NAMALWA (cell line): ENCODE measurements around the gene CHCT1.
"Not testable (repeated sequence)": the region's sequence is repeated elsewhere in the genome, so short reads cannot be mapped to it uniquely, and the experiment has no call there.

Experiments used
- DNase-seq: peaks from one replicate; pipeline ENCODE4 v3.0.0-alpha.2; 2015; ENCODE audit warnings: low spot score

Gene CHCT1

DNA sequence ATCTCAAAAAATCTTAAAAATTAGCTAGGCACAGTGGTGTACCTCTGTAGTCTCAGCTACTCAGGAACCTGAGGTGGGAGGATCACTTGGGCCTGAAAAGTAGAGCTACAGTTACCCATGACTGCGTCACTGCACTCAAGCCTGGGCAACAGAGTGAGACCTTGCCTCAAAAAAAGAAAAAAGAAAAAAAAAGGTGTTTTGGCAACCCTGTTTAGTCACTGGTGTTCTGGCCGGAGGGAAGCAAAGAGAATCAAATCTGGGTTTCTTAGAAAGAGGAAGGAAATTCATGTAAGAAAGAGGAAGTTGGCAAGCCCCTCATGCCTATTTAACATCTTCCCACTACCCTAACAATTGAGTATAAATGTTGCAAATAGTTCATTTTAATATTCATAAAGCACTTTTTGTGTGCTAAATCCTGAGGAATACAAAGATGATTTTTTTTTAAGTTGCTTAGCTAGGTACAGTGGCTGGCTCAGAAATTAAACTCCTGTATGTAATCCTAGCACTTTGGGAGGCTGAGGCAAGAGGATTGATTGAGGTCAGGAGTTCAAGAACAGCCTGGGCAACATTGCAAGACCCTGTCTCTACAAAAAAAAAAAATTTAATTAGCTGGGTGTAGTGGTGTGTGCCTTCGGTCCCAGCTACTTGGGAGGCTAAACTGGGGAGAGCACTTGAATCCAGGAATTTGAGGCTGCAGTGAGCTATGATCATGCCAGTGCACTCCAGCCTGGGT, 23.9 kb upstream of the CHCT1 start:
- DNase-seq, result peak; percentile 88

- DNase-seq, result no peak
Observed at GRCh38 chr17:60401819-60402218, 20.5 kb upstream of the CHCT1 start.

GRCh38 chr17:60403523-60403810, 18.8 kb upstream of the CHCT1 start:
- DNase-seq, result no peak

DNA sequence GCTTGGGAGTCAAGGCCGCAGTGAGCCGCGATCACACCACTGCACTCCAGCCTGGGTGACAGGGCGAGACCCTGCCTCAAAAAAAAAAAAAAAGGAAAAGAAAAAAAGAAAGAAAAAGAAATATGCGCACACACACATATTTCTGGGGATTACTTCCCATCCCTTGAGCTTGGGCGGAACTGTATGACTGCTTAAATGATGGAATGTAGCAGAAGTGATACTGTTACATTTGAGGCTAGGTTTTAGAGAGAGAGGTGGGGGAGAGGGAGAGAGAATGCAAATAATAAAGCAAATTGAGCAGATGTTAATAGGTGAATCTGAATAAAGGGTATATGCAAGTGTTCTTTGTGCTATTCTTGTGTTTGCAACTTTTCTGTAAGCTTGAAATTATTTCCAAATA, 18.3 kb upstream of the CHCT1 start:
- DNase-seq, result no peak

DNA sequence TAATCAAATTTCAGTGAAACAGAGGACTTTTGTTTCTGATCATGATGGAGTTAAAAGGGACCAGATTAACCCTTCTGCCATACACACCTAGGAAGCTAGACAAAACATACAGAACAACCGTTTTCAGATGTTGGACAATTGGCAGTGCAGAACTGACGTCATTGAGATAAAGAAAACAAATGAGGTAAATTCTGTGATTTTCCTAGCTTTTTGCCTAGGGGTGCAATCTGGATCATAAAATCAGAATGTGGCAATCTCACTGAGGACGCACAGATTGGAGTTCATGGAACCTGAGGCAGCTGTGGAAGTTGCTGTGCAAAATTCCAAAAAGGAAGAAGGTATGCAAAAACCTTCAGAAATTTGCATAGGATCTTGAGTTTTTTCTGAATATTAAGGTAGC, 15.4 kb upstream of the CHCT1 start:
- no peak for DNase-seq

GRCh38 chr17:60410001-60410400, 12.3 kb upstream of the CHCT1 start:
- no peak for DNase-seq

DNA sequence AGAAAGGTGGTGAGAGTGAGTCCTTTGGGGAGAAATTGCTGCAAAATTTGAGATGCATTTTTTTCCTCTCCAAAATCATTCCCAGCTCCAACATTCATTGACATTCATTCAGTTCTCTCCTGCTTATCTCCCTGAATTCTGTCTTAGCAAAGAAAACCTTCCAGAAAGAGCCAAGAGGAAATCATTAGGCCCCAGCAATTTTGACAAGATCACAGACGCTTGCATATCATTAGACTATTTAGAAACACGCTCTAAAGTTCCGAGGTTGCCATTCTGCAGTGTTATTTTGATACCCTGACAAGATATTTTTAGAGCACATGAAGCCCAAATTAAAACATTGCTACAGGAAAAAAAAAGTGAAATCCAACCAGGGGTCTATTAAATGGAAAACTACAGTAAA, 9.6 kb upstream of the CHCT1 start:
- DNase-seq, result no peak

DNA sequence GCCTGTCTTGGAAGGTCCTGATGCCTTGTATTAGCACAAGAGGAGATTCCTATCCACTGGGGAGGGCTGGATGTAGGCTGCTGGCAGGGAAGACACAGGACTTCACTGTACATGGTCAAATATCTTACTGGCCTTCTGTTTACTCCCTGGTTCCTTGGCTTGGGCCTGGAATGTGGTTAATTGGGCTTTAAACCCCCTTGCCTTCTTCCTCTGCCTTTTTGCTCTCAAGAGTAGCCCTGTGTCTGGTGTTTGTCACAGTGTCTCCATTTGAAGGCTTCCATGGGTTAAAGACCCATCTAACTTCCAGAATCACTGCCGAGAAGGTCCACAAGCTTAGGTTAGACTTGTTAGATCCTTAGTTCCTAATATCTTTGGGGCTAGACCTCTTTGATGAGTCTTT, 7.1 kb upstream of the CHCT1 start:
- DNase-seq, result no peak

DNA sequence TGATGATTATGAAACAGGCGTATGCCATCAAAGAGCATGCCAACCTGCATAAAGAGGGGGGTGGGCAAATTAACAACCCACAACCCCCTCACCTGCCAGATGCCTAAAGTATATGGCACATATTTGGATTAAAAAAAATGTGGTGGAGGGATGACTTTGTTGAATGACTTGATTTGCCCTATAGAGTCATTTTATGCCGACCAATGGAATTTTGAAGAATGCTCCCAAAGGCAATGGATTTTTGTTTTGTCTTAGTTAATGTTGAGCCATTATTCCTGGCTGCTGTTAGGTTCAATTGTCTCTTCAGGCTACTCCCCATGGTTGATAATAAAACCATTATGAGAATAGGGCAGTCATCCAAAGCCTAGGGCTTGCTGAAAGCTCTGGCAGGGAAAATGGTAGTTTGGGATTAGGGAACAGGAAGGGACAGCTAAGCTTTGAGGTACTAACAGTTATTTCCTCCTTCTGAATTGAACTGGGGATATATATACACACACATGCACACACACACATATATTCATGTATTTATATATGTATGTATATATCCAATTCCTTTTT, 5.8 kb upstream of the CHCT1 start:
- DNase-seq, result no peak

GRCh38 chr17:60419003-60419402, 3.3 kb upstream of the CHCT1 start:
- not testable (repeated sequence) for DNase-seq

GRCh38 chr17:60419875-60420274, 2.4 kb upstream of the CHCT1 start:
- DNase-seq, result not testable (repeated sequence)

GRCh38 chr17:60421273-60422161, 772 bp upstream of the CHCT1 start:
- DNase-seq, result peak; percentile 86

DNA sequence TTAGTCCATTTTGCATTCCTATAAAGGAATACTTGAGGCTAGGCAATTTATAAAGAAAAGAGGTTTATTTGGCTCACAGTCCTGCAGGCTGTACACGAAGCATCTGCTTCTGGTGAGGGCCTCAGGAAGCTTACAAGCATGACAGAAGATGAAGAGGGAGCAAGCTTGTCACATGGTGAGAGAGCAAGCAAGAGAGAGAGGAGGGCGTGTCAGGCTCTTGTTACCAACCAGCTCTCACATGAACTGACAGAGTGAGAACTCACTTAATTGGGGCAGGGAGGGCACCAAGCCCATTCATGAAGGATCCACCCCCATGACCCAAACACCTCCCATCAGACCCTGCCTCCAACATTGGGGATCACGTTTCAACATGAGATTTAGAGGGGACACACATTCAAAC, 1.6 kb downstream of the CHCT1 start:
- no peak for DNase-seq

GRCh38 chr17:60425626-60426025, 3.3 kb downstream of the CHCT1 start:
- DNase-seq, result no peak

- DNase-seq, result no peak
Observed at GRCh38 chr17:60426596-60426995, 4.3 kb downstream of the CHCT1 start.

DNA sequence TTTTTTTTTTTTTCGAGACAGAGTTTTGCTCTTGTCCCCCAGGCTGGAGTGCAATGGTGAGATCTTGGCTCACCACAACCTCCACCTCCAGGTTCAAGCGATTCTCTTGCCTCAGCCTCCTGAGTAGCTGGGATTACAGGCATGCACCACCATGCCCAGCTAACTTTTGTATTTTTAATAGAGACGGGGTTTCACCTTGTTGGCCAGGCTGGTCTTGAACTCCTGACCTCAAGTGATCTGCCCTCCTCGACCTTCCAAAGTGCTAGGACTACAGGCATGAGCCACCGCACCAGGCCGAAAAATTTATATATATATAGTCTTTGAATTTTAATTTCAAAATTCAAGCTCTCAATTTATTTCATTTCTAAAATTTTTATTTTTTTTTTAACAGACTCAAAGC, 6.2 kb downstream of the CHCT1 start:
- not testable (repeated sequence) for DNase-seq

- not testable (repeated sequence) for DNase-seq
Observed at GRCh38 chr17:60430561-60430960, 8.3 kb downstream of the CHCT1 start.

DNA sequence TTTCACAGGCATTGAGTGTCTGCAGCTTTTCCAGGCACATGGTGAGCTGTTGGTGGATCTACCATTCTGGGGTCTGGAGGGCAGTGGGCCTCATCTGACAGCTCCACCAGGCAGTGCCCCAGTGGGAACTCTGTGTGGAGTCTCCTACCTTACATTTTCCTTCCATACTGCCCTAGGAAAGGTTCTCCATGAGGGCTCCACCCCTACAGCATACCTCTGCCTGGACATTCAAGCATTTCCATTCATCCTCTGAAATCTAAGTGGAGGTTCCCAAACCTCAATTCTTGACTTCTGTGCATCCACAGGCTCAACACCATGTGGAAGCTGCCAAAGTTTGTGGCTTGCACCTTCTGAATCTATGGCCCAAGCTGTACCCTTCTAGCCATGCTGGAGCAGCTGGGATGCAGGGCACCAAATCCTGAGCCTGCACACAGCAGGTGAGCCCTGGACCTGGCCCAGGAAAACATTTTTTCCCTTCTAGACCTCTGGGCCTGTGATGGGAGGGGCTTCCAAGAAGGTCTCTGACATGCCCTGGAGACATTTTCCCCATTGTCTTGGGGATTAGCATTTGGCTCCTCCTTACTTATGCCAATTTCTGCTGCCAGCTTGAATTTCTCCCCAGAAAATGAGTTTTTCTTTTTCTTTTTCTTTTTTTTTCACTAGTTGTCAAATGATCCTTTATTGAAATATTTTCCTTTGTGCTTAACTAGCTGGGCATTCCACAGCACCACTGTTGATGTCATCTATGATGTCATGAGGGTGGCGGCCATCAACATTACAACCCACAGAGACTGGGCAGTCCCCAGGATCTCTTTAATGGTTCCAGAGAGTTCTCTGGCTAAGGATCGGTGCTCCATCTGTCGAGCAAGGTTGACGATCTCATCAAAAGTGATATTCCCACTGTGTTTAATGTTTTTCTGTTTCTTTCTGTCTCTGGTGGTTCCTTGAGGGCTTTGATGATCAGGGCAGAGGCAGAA, 11.0 kb downstream of the CHCT1 start:
- not testable (repeated sequence) for DNase-seq

DNA sequence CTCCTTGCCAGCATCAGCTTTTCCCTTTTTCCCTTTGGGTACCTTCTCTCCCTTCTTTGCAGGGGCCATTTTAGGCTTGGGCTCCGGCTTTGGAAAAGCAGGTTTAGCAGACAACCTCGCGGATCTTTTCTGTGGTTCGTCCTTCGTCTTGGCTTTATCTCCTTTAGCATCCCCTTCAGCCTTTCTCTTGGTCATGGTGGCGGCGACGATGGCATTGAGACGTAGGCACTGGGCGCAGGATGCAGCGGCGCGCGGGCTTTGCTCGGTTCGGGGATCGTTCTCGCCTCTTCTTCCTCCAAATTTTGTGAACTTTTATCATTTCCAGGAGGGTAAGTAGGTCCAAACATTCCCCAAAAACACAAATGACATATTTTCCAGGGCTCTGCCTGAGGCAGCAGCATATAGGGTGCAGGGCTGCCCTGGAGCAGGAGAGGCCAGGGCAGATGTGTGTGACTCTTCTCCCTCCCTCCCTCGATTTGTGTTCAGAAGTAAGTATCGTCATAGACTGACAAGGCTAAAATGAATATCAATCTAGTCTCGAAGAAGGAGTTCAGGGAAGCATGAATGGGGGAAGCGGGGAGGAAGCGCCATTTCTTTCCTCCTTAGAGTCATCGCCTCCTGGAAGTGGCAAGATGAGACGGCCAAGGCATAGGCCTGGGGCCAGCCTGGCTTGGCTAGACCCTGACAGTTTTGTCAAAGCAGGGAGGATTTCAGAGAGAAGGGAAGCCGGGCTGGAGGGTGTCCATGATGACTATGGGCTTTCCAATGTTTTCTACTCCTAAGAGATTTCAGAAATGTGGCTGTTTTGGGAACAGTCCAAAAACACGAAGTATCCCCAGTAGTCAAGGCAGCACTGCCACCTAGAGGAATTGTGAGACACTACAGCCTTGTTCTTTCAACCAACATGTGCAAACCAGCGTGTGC, 13.2 kb downstream of the CHCT1 start:
- peak; percentile 83 for DNase-seq

GRCh38 chr17:60436676-60437075, 14.4 kb downstream of the CHCT1 start:
- DNase-seq, result no peak

- no peak for DNase-seq
Observed at GRCh38 chr17:60439501-60439900, 17.2 kb downstream of the CHCT1 start.
